ENCODE results near the gene CTIF.

Gene CTIF

GRCh38 chr18:48730010-48730409 lies 191.2 kb downstream of the CTIF start:
- H3K4me3 ChIP-seq (ENCODE audit: low read depth, low read length): no peak overlapping the region
- no peak for DNase-seq (ENCODE audit: low read depth)

- H3K4me3 ChIP-seq (ENCODE audit: low read depth, low read length): no peak overlapping the region
- DNase-seq (ENCODE audit: low read depth): no peak
Observed at GRCh38 chr18:48732767-48733424, 194.1 kb downstream of the CTIF start.

GRCh38 chr18:48733643-48734253 lies 194.9 kb downstream of the CTIF start:
- no peak for DNase-seq (ENCODE audit: low read depth)
- no peak overlapping the region for H3K4me3 ChIP-seq (ENCODE audit: low read depth, low read length)

- no peak for DNase-seq (ENCODE audit: low read depth)
- H3K4me3 ChIP-seq (ENCODE audit: low read depth, low read length): no peak overlapping the region
Observed at GRCh38 chr18:48734460-48734859, 195.6 kb downstream of the CTIF start.

GRCh38 chr18:48735080-48735676 lies 196.3 kb downstream of the CTIF start:
- no peak overlapping the region for H3K4me3 ChIP-seq (ENCODE audit: low read depth, low read length)
- DNase-seq (ENCODE audit: low read depth): no peak

- no peak overlapping the region for H3K4me3 ChIP-seq (ENCODE audit: low read depth, low read length)
- DNase-seq (ENCODE audit: low read depth): no peak
Observed at GRCh38 chr18:48735681-48736255, 196.9 kb downstream of the CTIF start.

- DNase-seq (ENCODE audit: low read depth): no peak
- no peak overlapping the region for H3K4me3 ChIP-seq (ENCODE audit: low read depth, low read length)
Observed at GRCh38 chr18:48736321-48737260, 197.8 kb downstream of the CTIF start.

- no peak for DNase-seq (ENCODE audit: low read depth)
- H3K4me3 ChIP-seq (ENCODE audit: low read depth, low read length): no peak overlapping the region
Observed at GRCh38 chr18:48739266-48740067, 200.6 kb downstream of the CTIF start.

GRCh38 chr18:48740068-48740440 lies 201.2 kb downstream of the CTIF start:
- DNase-seq (ENCODE audit: low read depth): no peak
- H3K4me3 ChIP-seq (ENCODE audit: low read depth, low read length): no peak overlapping the region

- DNase-seq (ENCODE audit: low read depth): no peak
- no peak overlapping the region for H3K4me3 ChIP-seq (ENCODE audit: low read depth, low read length)
Observed at GRCh38 chr18:48740851-48741485, 202.1 kb downstream of the CTIF start.

GRCh38 chr18:48741866-48742265 lies 203.0 kb downstream of the CTIF start:
- H3K4me3 ChIP-seq (ENCODE audit: low read depth, low read length): no peak overlapping the region
- no peak for DNase-seq (ENCODE audit: low read depth)

- no peak overlapping the region for H3K4me3 ChIP-seq (ENCODE audit: low read depth, low read length)
- DNase-seq (ENCODE audit: low read depth): no peak
Observed at GRCh38 chr18:48742304-48742703, 203.5 kb downstream of the CTIF start.

- H3K4me3 ChIP-seq (ENCODE audit: low read depth, low read length): no peak overlapping the region
- DNase-seq (ENCODE audit: low read depth): no peak
Observed at GRCh38 chr18:48742706-48743475, 204.1 kb downstream of the CTIF start.

GRCh38 chr18:48743886-48744285 lies 205.1 kb downstream of the CTIF start:
- DNase-seq (ENCODE audit: low read depth): no peak
- no peak overlapping the region for H3K4me3 ChIP-seq (ENCODE audit: low read depth, low read length)

GRCh38 chr18:48745293-48745692 lies 206.5 kb downstream of the CTIF start:
- H3K4me3 ChIP-seq (ENCODE audit: low read depth, low read length): no peak overlapping the region
- no peak for DNase-seq (ENCODE audit: low read depth)

GRCh38 chr18:48749768-48750167 lies 210.9 kb downstream of the CTIF start:
- DNase-seq (ENCODE audit: low read depth): no peak
- H3K4me3 ChIP-seq (ENCODE audit: low read depth, low read length): no peak overlapping the region

GRCh38 chr18:48750485-48751175 lies 211.8 kb downstream of the CTIF start:
- H3K4me3 ChIP-seq (ENCODE audit: low read depth, low read length): no peak overlapping the region
- no peak for DNase-seq (ENCODE audit: low read depth)

Data from skeletal muscle cell (primary cell).